WI38 (cell line): ENCODE measurements around the gene CDO1.

Source experiments
- H3K4me3 ChIP-seq: 2 replicates; pipeline ENCODE4 v1.5.1; 2011; ENCODE audit warnings: low read depth, mild to moderate bottlenecking, control low read depth, low read length
- TF ChIP-seq, protein P1 (sequence below): IDR thresholded peaks from 2 replicates; pipeline ENCODE4 v1.5.1; 2012; ENCODE audit warnings: low read depth, mild to moderate bottlenecking, control low read depth, low read length

The CDO1 gene

DNA sequence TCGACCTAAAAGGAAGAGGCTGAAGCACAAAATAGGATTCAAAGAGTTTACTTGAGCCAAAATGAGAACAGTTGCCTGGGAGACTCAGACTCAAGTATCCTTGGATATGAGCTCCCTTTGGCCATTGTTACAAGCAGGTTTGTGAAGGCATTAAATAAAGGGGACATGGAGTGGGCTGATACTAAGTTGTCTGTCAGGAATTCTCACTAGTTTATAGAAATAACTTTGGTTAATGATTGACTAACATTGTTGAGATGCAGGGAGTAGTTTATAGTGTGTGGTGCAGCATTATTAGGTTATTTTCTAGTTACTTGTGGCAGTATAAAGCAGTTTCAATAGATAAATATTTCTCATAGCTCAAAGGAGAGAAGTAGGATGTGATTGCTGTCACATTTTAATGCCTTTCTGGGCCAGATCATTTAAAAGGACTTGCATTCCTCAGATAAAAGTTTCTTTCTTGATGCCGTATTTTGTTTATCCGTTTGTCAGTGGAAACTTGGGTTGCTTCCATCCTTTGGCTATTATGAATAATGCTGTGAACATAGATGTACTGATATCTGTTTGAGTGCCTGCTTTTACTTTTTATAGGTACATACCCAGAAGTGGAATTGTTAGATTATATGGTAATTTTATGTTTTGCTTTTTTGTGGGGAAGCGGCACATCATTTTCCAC, 34.4 kb upstream of the CDO1 start:
- TF ChIP-seq, protein P1, sequence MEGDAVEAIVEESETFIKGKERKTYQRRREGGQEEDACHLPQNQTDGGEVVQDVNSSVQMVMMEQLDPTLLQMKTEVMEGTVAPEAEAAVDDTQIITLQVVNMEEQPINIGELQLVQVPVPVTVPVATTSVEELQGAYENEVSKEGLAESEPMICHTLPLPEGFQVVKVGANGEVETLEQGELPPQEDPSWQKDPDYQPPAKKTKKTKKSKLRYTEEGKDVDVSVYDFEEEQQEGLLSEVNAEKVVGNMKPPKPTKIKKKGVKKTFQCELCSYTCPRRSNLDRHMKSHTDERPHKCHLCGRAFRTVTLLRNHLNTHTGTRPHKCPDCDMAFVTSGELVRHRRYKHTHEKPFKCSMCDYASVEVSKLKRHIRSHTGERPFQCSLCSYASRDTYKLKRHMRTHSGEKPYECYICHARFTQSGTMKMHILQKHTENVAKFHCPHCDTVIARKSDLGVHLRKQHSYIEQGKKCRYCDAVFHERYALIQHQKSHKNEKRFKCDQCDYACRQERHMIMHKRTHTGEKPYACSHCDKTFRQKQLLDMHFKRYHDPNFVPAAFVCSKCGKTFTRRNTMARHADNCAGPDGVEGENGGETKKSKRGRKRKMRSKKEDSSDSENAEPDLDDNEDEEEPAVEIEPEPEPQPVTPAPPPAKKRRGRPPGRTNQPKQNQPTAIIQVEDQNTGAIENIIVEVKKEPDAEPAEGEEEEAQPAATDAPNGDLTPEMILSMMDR = no peak
- H3K4me3 ChIP-seq = no peak overlapping the region

DNA sequence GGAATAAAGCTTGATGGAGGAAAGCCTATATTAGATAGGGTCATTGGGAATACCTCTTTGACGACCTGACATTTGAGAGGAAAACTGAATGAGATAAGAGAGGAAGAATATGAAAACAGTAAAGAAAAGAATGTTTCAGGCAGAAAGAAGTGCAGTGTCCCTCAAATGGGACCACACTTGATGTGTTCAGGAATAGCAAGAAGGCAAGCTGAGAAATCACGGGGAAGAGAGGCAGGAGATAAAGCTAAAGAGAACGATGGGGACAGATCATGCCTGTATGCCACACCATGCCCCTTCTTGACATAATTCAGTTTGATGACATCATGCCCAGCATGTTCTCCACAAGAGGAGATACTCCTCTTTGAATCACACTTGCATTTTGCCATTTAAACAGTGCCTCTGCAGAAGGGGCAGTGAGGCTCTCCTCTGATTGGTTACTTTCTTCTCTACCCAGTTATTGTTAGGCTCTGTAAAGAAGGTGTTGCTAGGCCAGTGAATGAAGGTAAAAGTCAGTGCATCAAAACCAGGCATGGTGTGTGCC, 32.9 kb upstream of the CDO1 start:
- TF ChIP-seq, protein P1 = no peak
- no peak overlapping the region for H3K4me3 ChIP-seq

DNA sequence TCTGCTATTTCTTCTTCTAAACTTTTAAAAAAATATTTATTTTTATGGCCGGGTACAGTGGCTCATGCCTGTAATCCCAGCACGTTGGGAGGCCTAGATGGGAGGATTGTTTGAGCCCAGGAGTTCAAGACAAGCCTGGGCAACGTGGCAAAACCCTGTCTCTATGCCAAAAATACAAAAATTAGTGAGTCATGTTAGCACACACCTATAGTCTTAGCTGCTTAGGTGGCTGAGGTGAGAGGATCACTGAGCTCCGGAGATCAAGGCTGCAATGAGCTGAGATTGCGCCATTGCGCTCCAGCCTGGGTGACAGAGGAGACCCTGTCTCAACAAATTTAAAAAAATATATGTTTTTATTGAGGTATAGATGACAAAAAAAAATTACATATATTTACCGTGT, 30.8 kb upstream of the CDO1 start:
- H3K4me3 ChIP-seq = no peak overlapping the region

DNA sequence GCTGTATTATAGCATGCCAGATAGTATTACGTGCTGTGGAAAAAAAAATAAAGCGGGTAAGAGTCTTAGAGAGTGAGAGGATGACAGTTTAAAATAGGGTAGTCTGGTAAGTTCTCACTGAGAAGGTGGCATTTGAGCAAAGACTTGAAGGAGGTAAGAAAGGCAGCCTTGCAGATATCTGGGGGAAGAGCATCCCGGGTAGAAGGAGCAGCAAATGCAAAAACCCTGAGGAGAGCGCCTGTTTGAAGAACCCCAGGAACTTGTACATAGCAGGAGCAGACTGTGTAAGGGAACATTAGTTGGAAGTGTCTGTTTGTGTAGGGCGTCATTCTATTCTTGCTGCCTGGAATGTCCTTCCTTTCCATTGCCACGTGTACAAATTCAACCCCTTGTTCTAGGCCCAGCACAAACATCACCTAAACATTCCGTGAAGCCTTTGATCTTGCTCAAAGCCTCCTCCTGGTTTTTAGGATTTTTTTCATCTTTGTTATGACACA, 27.9 kb upstream of the CDO1 start:
- TF ChIP-seq, protein P1 = no peak
- H3K4me3 ChIP-seq = no peak overlapping the region

More for the DNA sequence above, 30.8 kb upstream of the CDO1 start:
- TF ChIP-seq, protein P1 = no peak

DNA sequence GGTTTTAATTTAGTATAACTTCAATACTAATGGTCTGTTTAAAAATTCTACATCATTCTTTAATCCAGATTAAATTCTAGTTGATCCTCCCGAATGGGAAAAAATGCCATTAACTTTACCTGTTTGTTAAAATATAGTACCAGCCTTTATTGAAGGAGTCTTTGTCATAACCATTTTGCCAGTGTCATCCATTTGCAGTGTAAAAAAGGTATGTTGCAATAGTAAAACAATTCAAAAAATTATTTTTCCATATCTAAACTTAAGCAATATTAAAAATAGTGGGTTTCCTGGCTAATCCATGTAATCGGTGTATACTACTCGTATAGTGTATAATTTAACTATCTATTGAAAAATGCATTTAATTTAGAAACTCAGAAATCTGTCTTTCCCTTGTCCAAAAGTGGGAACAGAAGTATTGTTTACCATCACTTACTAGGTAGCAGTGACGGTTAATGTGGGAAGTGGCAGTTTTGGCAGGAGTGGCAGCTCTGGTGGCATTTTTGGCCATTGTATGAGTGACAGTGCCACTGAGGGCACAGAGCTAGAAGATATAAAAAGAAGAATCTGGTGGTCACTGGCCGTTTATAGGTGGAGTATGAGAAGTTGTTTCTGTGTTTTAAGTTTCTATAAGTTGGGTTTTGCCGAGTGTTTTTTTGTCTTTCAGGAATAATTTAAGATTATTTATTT, 27.1 kb upstream of the CDO1 start:
- TF ChIP-seq, protein P1 = no peak
- H3K4me3 ChIP-seq = peak overlapping the region; percentile 91

DNA sequence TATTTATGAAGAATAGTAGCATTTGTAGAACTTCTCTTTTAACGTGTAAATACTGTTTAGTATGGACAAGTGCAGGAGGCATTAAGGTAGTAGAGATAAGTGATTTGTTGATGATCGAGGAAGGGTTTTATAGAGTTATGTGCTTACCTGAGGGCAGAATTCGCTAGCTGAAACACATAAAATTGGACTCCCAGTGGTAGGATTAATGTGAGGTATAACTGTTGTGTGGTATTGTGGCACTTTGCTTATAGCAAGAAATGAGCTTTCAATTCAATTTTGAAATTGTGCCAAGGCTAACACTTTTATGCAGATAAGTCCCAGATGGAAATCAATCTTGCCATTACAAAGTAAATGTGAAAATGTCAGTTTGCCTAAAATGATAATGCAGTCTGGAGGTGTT, 26.5 kb upstream of the CDO1 start:
- H3K4me3 ChIP-seq = peak overlapping the region; percentile 91
- TF ChIP-seq, protein P1 = no peak
